ENCODE results near the gene SMARCD1. TPM values are rescaled to one million over a fixed set of nuclear protein-coding genes. Genes with fewer than 3 reads are reported as not detected.

SMARCD1 gene
- total and polyA plus RNA-seq, 2 experiments from 2014 or later: 124 to 287 TPM

GRCh38 chr12:50107416-50108268 is 22.5 kb downstream of the SMARCD1 start:
- H3K27ac ChIP-seq (ENCODE audit: low read depth): no peak overlapping the region

More at GRCh38 chr12:50107416-50108268, 22.5 kb downstream of the SMARCD1 start:
- H3K4me2 ChIP-seq: no peak overlapping the region
- H3K4me1 Mint-ChIP-seq: peaks cover 35% of the 10 kb centered on the region
- H3K36me3 Mint-ChIP-seq (ENCODE audit: low read depth): no peaks in the 10 kb centered on the region; the same call in 2 of the 3 replicates
- TF ChIP-seq EZH2 (IDR thresholded peaks at IDR 0.05; ENCODE audit: low read depth, unreplicated experiment) (no peak), CREB1 (CRISPR knock-in tag; IDR thresholded peaks at IDR 0.05; ENCODE audit: low read depth) (no peak), EZH2phosphoT487 (IDR thresholded peaks at IDR 0.05; ENCODE audit: unreplicated experiment) (no peak), STAT1 (IDR thresholded peaks at IDR 0.05; ENCODE audit: unreplicated experiment) (no peak), REST (IDR thresholded peaks at IDR 0.05; ENCODE audit: unreplicated experiment) (no peak), JUNB (IDR thresholded peaks at IDR 0.05; ENCODE audit: unreplicated experiment) (no peak), ZNF114 (CRISPR knock-in tag; IDR thresholded peaks at IDR 0.05) (no peak), ETS1 (IDR thresholded peaks at IDR 0.05) (no peak), POLR2AphosphoS5 (IDR thresholded peaks at IDR 0.05; ENCODE audit: low read depth) (no peak), ZNF462 (CRISPR knock-in tag; IDR thresholded peaks at IDR 0.05) (no peak), NANOG (IDR thresholded peaks at IDR 0.05; ENCODE audit: borderline replicate concordance) (no peak), ZNF331 (CRISPR knock-in tag; IDR thresholded peaks at IDR 0.05; ENCODE audit: low read depth) (no peak)
- TF ChIP-seq, protein P1, sequence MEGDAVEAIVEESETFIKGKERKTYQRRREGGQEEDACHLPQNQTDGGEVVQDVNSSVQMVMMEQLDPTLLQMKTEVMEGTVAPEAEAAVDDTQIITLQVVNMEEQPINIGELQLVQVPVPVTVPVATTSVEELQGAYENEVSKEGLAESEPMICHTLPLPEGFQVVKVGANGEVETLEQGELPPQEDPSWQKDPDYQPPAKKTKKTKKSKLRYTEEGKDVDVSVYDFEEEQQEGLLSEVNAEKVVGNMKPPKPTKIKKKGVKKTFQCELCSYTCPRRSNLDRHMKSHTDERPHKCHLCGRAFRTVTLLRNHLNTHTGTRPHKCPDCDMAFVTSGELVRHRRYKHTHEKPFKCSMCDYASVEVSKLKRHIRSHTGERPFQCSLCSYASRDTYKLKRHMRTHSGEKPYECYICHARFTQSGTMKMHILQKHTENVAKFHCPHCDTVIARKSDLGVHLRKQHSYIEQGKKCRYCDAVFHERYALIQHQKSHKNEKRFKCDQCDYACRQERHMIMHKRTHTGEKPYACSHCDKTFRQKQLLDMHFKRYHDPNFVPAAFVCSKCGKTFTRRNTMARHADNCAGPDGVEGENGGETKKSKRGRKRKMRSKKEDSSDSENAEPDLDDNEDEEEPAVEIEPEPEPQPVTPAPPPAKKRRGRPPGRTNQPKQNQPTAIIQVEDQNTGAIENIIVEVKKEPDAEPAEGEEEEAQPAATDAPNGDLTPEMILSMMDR (conservative IDR thresholded peaks at IDR 0.05; ENCODE audit: low read depth in 2 of 2): no peak
- H2AFZ ChIP-seq: no peak overlapping the region
- peaks cover 23% of the 10 kb centered on the region; the same call in 1 of the 2 replicates for H3K4me1 ChIP-seq (ENCODE audit: insufficient read depth)
- no peaks in the 10 kb centered on the region for H3K9me3 Mint-ChIP-seq
- H3K27me3 ChIP-seq (ENCODE audit: insufficient read depth): no peaks in the 10 kb centered on the region
- H3K36me3 ChIP-seq (ENCODE audit: insufficient read depth): no peaks in the 10 kb centered on the region
- no peak overlapping the region for H3K4me3 Mint-ChIP-seq
- H4K20me1 ChIP-seq (replicated peaks; ENCODE audit: insufficient read depth): no peaks in the 10 kb centered on the region
- H3K79me2 ChIP-seq (replicated peaks; ENCODE audit: insufficient read depth): no peaks in the 10 kb centered on the region
- peaks cover 9% of the 10 kb centered on the region for H3K27me3 Mint-ChIP-seq (ENCODE audit: insufficient read depth, low read depth, poor library complexity)
- H3K4me3 ChIP-seq: no peak overlapping the region
- no peak for ATAC-seq
- H3K9me2 ChIP-seq (ENCODE audit: insufficient read depth): no peaks in the 10 kb centered on the region
- DNase-seq (ENCODE audit: low spot score): no peak
- H3K27ac Mint-ChIP-seq: no peak overlapping the region
- H3F3A ChIP-seq (replicated peaks; ENCODE audit: low read depth): peaks cover 14% of the 10 kb centered on the region
